ENCODE measurements around the gene SSMEM1.

GRCh38 chr7:130216025-130216424 lies 8.4 kb downstream of the SSMEM1 start:
- TF ChIP-seq NR2F2 (IDR thresholded peaks at IDR 0.05) (no peak), ATF3 (IDR thresholded peaks at IDR 0.05) (no peak), CTCF (IDR thresholded peaks at IDR 0.05; ENCODE audit: low read depth, low read length, missing input control) (no peak), TAF1 (conservative IDR thresholded peaks at IDR 0.05) (no peak)
